NB4 (cell line): ENCODE measurements around the gene SKP1.
"Not testable (repeated sequence)": the region's sequence is repeated elsewhere in the genome, so short reads cannot be mapped to it uniquely, and the experiment has no call there.

ENCODE experiments used
- DNase-seq: peaks from one replicate; pipeline ENCODE4 v3.0.0; 2010; ENCODE audit warnings: low read depth
- H3K4me3 ChIP-seq: one replicate; pipeline ENCODE4 v1.5.1; 2011; ENCODE audit warnings: mild to moderate bottlenecking, low read depth, low read length, moderate library complexity
- CTCF ChIP-seq: IDR thresholded peaks from one replicate; pipeline ENCODE4 v1.5.1; 2012; ENCODE audit warnings: low read depth, low read length
- MAX ChIP-seq: IDR thresholded peaks from 2 replicates; pipeline ENCODE4 v1.6.1; 2011; ENCODE audit warnings: low read depth, low read length
- MYC ChIP-seq: IDR thresholded peaks from 2 replicates; pipeline ENCODE4 v1.6.1; 2011; ENCODE audit warnings: low read depth, low read length
- POLR2A ChIP-seq: IDR thresholded peaks from 2 replicates; pipeline ENCODE4 v1.6.1; 2011; ENCODE audit warnings: mild to moderate bottlenecking; ENCODE audit not compliant: insufficient read length; ENCODE audit errors: extremely low read depth

SKP1 gene

GRCh38 chr5:134171972-134172371 is 4.8 kb downstream of the SKP1 start:
- DNase-seq = no peak
- TF ChIP-seq CTCF (no peak), MYC (no peak), POLR2A (no peak), MAX (no peak)
- H3K4me3 ChIP-seq = no peak overlapping the region

- DNase-seq = no peak
- no peak for TF ChIP-seq MAX
- no peak for TF ChIP-seq MYC
- H3K4me3 ChIP-seq = no peak overlapping the region
These were observed 14.2 kb downstream of the SKP1 start for GRCh38 chr5:134162592-134162991.

GRCh38 chr5:134161513-134162395 is 15.0 kb downstream of the SKP1 start:
- no peak for DNase-seq
- TF ChIP-seq POLR2A = no peak
- TF ChIP-seq MAX = no peak
- TF ChIP-seq CTCF = no peak
- no peak for TF ChIP-seq MYC
- H3K4me3 ChIP-seq = no peak overlapping the region

- TF ChIP-seq POLR2A (no peak), CTCF (no peak), MAX (no peak), MYC (no peak)
- DNase-seq = no peak
- H3K4me3 ChIP-seq = no peak overlapping the region
These were observed 23.1 kb downstream of the SKP1 start for GRCh38 chr5:134153657-134154056.

- no peak for DNase-seq
These were observed 23.5 kb downstream of the SKP1 start for GRCh38 chr5:134153241-134153640.

GRCh38 chr5:134152173-134152832 is 24.4 kb downstream of the SKP1 start:
- not testable (repeated sequence) for DNase-seq, H3K4me3 ChIP-seq

More at GRCh38 chr5:134153241-134153640, 23.5 kb downstream of the SKP1 start:
- H3K4me3 ChIP-seq = no peak overlapping the region
- no peak for TF ChIP-seq MAX
- TF ChIP-seq POLR2A = no peak
- TF ChIP-seq CTCF = no peak
- TF ChIP-seq MYC = no peak

GRCh38 chr5:134151723-134152122 is 25.0 kb downstream of the SKP1 start:
- no peak overlapping the region for H3K4me3 ChIP-seq
- no peak for DNase-seq
- TF ChIP-seq MAX = no peak
- no peak for TF ChIP-seq MYC
- no peak for TF ChIP-seq CTCF
- no peak for TF ChIP-seq POLR2A
